CD14-positive monocyte (primary cell): ENCODE measurements around the gene GDPGP1. TPM values are rescaled to one million over a fixed set of nuclear protein-coding genes. Genes with fewer than 3 reads are reported as not detected.

Source experiments
- DNase-seq, 3 donors: peaks; one replicate each; pipeline ENCODE4 v3.0.0-alpha.2; 2011 to 2022
- H2AFZ ChIP-seq: 2 replicates; pipeline ENCODE4 v1.6.0; 2012; ENCODE audit warnings: mild to moderate bottlenecking, low read depth, low read length, inconsistent platforms; ENCODE audit not compliant: insufficient read depth, poor library complexity, severe bottlenecking
- H3K27ac ChIP-seq, 2 donors: 1 replicate in 1 of 2; 2 replicates in 1 of 2; pipeline ENCODE4 v1.5.1; 2012 to 2013; ENCODE audit warnings: low read length in 2 of 2, control low read depth in 1 of 2, inconsistent platforms in 1 of 2, low read depth in 1 of 2, mild to moderate bottlenecking in 1 of 2
- H3K27me3 ChIP-seq, 2 donors: one replicate each; pipeline versions ENCODE4 v1.6.0 to v1.6.1; 2011 to 2013; ENCODE audit warnings: low read length in 2 of 2; ENCODE audit not compliant: control insufficient read depth in 2 of 2, insufficient read depth in 2 of 2
- H3K36me3 ChIP-seq, 2 donors: replicated peaks in 1 of 2; 1 replicate in 1 of 2; 2 replicates in 1 of 2; pipeline versions ENCODE4 v1.5.1 to v1.6.1; 2012 to 2013; ENCODE audit warnings: low read length in 2 of 2, control low read depth in 1 of 2, inconsistent platforms in 1 of 2, mild to moderate bottlenecking in 1 of 2; ENCODE audit not compliant: insufficient read depth in 2 of 2, control insufficient read depth in 1 of 2
- H3K4me1 ChIP-seq, 2 donors: 1 replicate in 1 of 2; 2 replicates in 1 of 2; pipeline versions ENCODE4 v1.5.1 to v1.6.1; 2012 to 2013; ENCODE audit warnings: low read length in 2 of 2, control low read depth in 1 of 2, inconsistent platforms in 1 of 2, mild to moderate bottlenecking in 1 of 2, moderate library complexity in 1 of 2; ENCODE audit not compliant: insufficient read depth in 2 of 2, control insufficient read depth in 1 of 2
- H3K4me2 ChIP-seq: replicated peaks from 2 replicates; pipeline ENCODE3; 2012; ENCODE audit warnings: low read length, moderate library complexity, mild to moderate bottlenecking; ENCODE audit not compliant: poor library complexity, severe bottlenecking; ENCODE audit errors: extremely low read depth
- H3K4me3 ChIP-seq, 3 experiments: fragments of 200-600 bp in 1 of 3; sonication (generic) in 1 of 3; replicated peaks in 1 of 3; 1 replicate in 2 of 3; 2 replicates in 1 of 3; pipeline ENCODE4 v1.5.1; 2011 to 2013; ENCODE audit warnings: low read length in 3 of 3, mild to moderate bottlenecking in 3 of 3, control low read depth in 2 of 3, low read depth in 2 of 3, inconsistent platforms in 1 of 3, moderate library complexity in 1 of 3
- H3K79me2 ChIP-seq: 2 replicates; pipeline ENCODE4 v1.6.0; 2012; ENCODE audit warnings: mild to moderate bottlenecking, control low read depth, inconsistent platforms, low read length, moderate library complexity; ENCODE audit not compliant: insufficient read depth
- H3K9ac ChIP-seq: 2 replicates; pipeline ENCODE4 v1.6.0; 2017; ENCODE audit warnings: low read length, mild to moderate bottlenecking; ENCODE audit not compliant: insufficient read depth, poor library complexity, severe bottlenecking
- H3K9me3 ChIP-seq, 2 donors: replicated peaks in 1 of 2; 1 replicate in 1 of 2; 2 replicates in 1 of 2; pipeline versions ENCODE4 v1.5.1 to v1.6.1; 2012 to 2013; ENCODE audit warnings: low read length in 2 of 2, control low read depth in 1 of 2; ENCODE audit not compliant: control insufficient read depth in 1 of 2, insufficient read depth in 1 of 2
- H4K20me1 ChIP-seq: 2 replicates; pipeline ENCODE4 v1.6.0; 2012; ENCODE audit warnings: mild to moderate bottlenecking, low read length, control low read depth, moderate library complexity; ENCODE audit not compliant: insufficient read depth
- H3K27ac Mint-ChIP-seq, 7 donors: one replicate each; pipeline ENCODE4 v1.8.0; 2020; ENCODE audit warnings: mild to moderate bottlenecking in 7 of 7, mixed read lengths in 7 of 7, moderate library complexity in 6 of 7, inconsistent platforms in 2 of 7
- H3K27me3 Mint-ChIP-seq, 3 donors: one replicate each; pipeline ENCODE4 v1.8.0; 2021 to 2022; ENCODE audit warnings: low read depth in 3 of 3, mild to moderate bottlenecking in 3 of 3, mixed read lengths in 3 of 3, moderate library complexity in 3 of 3, inconsistent platforms in 1 of 3
- H3K36me3 Mint-ChIP-seq, 2 donors: one replicate each; pipeline ENCODE4 v1.8.0; 2020; ENCODE audit warnings: mixed read lengths in 2 of 2, inconsistent platforms in 1 of 2, mild to moderate bottlenecking in 1 of 2
- H3K4me1 Mint-ChIP-seq: one replicate; pipeline ENCODE4 v1.8.0; 2020; ENCODE audit warnings: mild to moderate bottlenecking, mixed read lengths
- H3K4me3 Mint-ChIP-seq, 2 donors: one replicate each; pipeline ENCODE4 v1.8.0; 2020; ENCODE audit warnings: mild to moderate bottlenecking in 2 of 2, mixed read lengths in 2 of 2, moderate library complexity in 1 of 2
- H3K9me3 Mint-ChIP-seq, 7 donors: one replicate each; pipeline ENCODE4 v1.8.0; 2020 to 2022; ENCODE audit warnings: mixed read lengths in 7 of 7, mild to moderate bottlenecking in 6 of 7, moderate library complexity in 6 of 7, inconsistent platforms in 2 of 7
- WGBS: methylation state at CpG from one replicate; pipeline ENCODE4 v1.1.5; 2013; ENCODE audit warnings: missing lambda C conversion rate; ENCODE audit not compliant: insufficient coverage; 5-methylcytosine and 5-hydroxymethylcytosine counted together
- intact Hi-C, 2 donors: fragments of 100-400 bp; cut with micrococcal nuclease; formaldehyde crosslinking; loops; one replicate each; pipeline versions ENCODE4 v1.15.0 to v1.15.1; 2023
- polyA plus RNA-seq, 3 donors: library from polyadenylated mRNA; depleted of rRNA in 1 of 3; unstranded in 2 of 3; stranded (reverse) in 1 of 3; fragments of 300-500 nt in 2 of 3; fragments of >200 nt in 1 of 3; fragmentation: Illumina TruSeq in 2 of 3; gene quantifications; 1 replicate in 2 of 3; 2 replicates in 1 of 3; pipeline ENCODE4 v1.2.3, GENCODE V29; 2012 to 2021
- TF ChIP-seq, protein P1 (sequence below): fragments of 200-600 bp; IDR thresholded peaks from one replicate; pipeline ENCODE4 v1.8.0; 2022; ENCODE audit warnings: antibody characterized with exemption, mild to moderate bottlenecking

GDPGP1 gene
- polyA plus RNA-seq, 3 donors: 0.53 to 3.3 (median 0.91) TPM

DNA sequence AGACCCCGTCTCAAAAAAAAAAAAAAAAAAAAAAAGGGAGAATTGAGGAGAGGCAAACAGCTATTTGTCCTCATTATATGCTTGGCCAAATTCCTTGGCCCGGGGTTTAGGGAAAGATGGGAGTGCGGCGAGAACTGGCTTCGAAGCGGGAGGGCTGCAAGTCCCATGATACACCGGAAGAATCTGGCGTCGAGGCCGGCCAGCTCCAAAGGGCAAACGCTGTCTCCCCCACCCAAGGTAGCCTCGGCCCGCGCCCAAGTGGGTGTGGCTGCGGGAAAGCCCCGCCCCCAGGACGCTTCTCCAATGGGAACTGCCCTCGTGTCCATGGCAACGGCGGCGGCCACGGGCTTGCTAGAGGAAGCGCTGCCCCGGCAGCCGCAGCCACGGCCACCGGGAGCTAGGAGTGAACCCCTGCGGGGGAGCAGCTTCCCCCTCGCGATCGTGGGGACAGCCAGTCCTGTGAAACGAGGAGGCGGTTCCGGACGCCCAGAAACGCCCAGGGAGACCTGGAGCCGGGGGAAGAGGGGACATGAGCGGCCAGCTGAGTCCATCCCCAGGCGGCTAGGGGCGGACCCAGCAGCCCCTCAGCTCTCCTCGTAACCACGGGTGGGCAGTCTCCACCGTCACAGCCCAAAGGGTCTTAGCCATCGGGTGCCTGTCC lies 15.3 kb downstream of the GDPGP1 start, which contains the start of gene TTLL13:
Gene TTLL13, plus strand, starts transcription at position 354 of the 661 bp plus-strand sequence. CDS start 1,075 bp downstream, outside the sequence.
- no peaks in the 10 kb centered on the region for H3K36me3 Mint-ChIP-seq

DNA sequence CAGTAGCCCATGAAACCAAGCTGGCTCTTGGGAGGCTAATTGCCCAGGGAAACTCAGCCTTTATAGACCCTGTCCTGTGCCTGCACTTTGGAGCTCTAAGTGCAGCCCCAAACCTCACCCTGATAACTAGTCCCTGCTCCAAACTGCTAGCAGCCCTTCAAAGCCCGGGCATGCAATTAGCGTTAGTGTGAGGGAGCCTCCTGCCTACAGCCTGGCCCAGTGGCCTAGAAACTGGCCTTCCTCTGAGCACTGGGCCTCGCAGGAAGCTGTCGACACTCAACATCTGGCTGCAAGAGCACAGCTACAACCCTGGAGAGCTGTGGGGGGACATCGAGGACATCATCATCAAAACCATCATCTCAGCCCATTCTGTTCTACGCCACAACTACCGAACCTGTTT lies 23.8 kb downstream of the GDPGP1 start:
- no peak overlapping the region for H3K9ac ChIP-seq
- TF ChIP-seq, protein P1, sequence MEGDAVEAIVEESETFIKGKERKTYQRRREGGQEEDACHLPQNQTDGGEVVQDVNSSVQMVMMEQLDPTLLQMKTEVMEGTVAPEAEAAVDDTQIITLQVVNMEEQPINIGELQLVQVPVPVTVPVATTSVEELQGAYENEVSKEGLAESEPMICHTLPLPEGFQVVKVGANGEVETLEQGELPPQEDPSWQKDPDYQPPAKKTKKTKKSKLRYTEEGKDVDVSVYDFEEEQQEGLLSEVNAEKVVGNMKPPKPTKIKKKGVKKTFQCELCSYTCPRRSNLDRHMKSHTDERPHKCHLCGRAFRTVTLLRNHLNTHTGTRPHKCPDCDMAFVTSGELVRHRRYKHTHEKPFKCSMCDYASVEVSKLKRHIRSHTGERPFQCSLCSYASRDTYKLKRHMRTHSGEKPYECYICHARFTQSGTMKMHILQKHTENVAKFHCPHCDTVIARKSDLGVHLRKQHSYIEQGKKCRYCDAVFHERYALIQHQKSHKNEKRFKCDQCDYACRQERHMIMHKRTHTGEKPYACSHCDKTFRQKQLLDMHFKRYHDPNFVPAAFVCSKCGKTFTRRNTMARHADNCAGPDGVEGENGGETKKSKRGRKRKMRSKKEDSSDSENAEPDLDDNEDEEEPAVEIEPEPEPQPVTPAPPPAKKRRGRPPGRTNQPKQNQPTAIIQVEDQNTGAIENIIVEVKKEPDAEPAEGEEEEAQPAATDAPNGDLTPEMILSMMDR: no peak
- H3K4me2 ChIP-seq: no peak overlapping the region
- no peaks in the 10 kb centered on the region for H3K9me3 Mint-ChIP-seq
- no peak overlapping the region for H3K4me3 ChIP-seq
- H3K4me1 ChIP-seq: no peaks in the 10 kb centered on the region
- no peaks in the 10 kb centered on the region for H3K9me3 ChIP-seq
- no peak for DNase-seq
- no peaks in the 10 kb centered on the region for H4K20me1 ChIP-seq
- no peak overlapping the region for H3K27ac ChIP-seq
- no peaks in the 10 kb centered on the region for H3K79me2 ChIP-seq
- H3K4me1 Mint-ChIP-seq: peaks cover 2% of the 10 kb centered on the region
- peaks cover 4 to 9% (median 8%) of the 10 kb centered on the region in 3 donors for H3K27me3 Mint-ChIP-seq
- H2AFZ ChIP-seq: no peak overlapping the region
- no peaks in the 10 kb centered on the region for H3K36me3 ChIP-seq
- no peaks in the 10 kb centered on the region for H3K36me3 Mint-ChIP-seq
- H3K27me3 ChIP-seq: no peaks in the 10 kb centered on the region
- no peak overlapping the region for H3K4me3 Mint-ChIP-seq
- WGBS: 87% methylated on average over 3 of the region's 7 CpGs
- intact Hi-C loops: no loop called here
- H3K27ac Mint-ChIP-seq: no peak overlapping the region

More for the DNA sequence above, 15.3 kb downstream of the GDPGP1 start, which contains the start of gene TTLL13:
- 1% methylated on average over 40 of the region's 44 CpGs for WGBS
- H3K9me3 Mint-ChIP-seq: peaks cover 0 to 3% (median 0%) of the 10 kb centered on the region in 7 donors
- Histone ChIP-seq H3K27ac (no peak within 1 kb of the TSS), H4K20me1 (no peaks in the 10 kb centered on the region), H3K36me3 (no peaks in the 10 kb centered on the region), H3K79me2 (no peaks in the 10 kb centered on the region), H3K4me3 (peak within 1 kb of the TSS; percentile 28 to 73 (median 29)), H3K27me3 (peaks cover 0 to 5% of the 10 kb centered on the region in 2 donors), H3K4me1 (peaks cover 12 to 14% of the 10 kb centered on the region in 2 donors), H3K9me3 (no peaks in the 10 kb centered on the region), H3K9ac (peak within 1 kb of the TSS; percentile 21), H3K4me2 (peak within 1 kb of the TSS; percentile 97), H2AFZ (peak within 1 kb of the TSS; percentile 76)
- TF ChIP-seq, protein P1: no peak
- DNase-seq: peak; percentile 81 to 87 (median 85)
- peaks cover 16% of the 10 kb centered on the region for H3K4me1 Mint-ChIP-seq
- peaks cover 4 to 15% (median 14%) of the 10 kb centered on the region in 3 donors for H3K27me3 Mint-ChIP-seq
- peak within 1 kb of the TSS in 4 of 7 donors; percentile 45 to 80 (median 63) for H3K27ac Mint-ChIP-seq
- H3K4me3 Mint-ChIP-seq: peak within 1 kb of the TSS; percentile 70 to 86
- intact Hi-C loops: no loop called here
